ENCODE results near the gene ZNF592.
A peak's percentile ranks its signal among the peaks of the same experiment; 100 is the strongest.

ZNF592 gene

DNA sequence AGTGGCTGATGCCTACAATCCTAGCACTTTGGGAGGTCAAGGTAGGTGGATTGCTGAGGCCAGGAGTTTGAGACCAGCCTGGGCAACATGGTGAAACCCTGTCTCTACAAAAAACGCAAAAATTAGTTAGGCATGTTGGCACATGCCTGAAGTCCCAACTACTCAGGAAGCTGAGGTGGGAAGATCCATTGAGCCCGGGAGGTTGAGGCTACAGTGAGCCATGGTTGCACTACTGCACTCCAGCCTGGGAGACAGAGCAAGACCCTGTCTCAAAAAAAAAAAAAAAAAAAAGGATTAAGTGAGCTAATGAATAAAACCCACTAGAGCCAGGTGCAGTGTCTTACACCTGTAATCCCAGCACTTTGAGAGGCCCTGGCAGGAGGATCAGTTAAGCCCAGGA is 25.8 kb upstream of the ZNF592 start:
- Histone ChIP-seq H3K9ac (ENCODE audit: low read length) (no peak overlapping the region), H3K4me3 (ENCODE audit: low read depth, low read length, poor library complexity, severe bottlenecking) (no peak overlapping the region), H3K4me1 (ENCODE audit: insufficient read depth, low read length, severe bottlenecking) (peaks cover 17% of the 10 kb centered on the region), H3K4me2 (ENCODE audit: low read length) (no peak overlapping the region), H3F3A (ENCODE audit: insufficient read depth, low read length) (no peaks in the 10 kb centered on the region), H3K27ac (ENCODE audit: low read depth, low read length, poor library complexity, severe bottlenecking) (no peak overlapping the region), H3K36me3 (ENCODE audit: insufficient read depth, low read length) (no peaks in the 10 kb centered on the region), H3K9me3 (ENCODE audit: low read length) (no peaks in the 10 kb centered on the region), H3K79me2 (ENCODE audit: insufficient read depth, low read length) (no peaks in the 10 kb centered on the region), H2AFZ (ENCODE audit: low read length) (no peak overlapping the region), H4K20me1 (ENCODE audit: insufficient read depth, low read length) (no peaks in the 10 kb centered on the region), H3K27me3 (ENCODE audit: insufficient read depth, low read length) (no peaks in the 10 kb centered on the region), H3K9me2 (ENCODE audit: low read depth, low read length) (no peaks in the 10 kb centered on the region)
- TF ChIP-seq, protein P1, sequence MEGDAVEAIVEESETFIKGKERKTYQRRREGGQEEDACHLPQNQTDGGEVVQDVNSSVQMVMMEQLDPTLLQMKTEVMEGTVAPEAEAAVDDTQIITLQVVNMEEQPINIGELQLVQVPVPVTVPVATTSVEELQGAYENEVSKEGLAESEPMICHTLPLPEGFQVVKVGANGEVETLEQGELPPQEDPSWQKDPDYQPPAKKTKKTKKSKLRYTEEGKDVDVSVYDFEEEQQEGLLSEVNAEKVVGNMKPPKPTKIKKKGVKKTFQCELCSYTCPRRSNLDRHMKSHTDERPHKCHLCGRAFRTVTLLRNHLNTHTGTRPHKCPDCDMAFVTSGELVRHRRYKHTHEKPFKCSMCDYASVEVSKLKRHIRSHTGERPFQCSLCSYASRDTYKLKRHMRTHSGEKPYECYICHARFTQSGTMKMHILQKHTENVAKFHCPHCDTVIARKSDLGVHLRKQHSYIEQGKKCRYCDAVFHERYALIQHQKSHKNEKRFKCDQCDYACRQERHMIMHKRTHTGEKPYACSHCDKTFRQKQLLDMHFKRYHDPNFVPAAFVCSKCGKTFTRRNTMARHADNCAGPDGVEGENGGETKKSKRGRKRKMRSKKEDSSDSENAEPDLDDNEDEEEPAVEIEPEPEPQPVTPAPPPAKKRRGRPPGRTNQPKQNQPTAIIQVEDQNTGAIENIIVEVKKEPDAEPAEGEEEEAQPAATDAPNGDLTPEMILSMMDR (IDR thresholded peaks at IDR 0.05; ENCODE audit: low read length) = no peak
- no peak for TF ChIP-seq EZH2 (IDR thresholded peaks at IDR 0.05; ENCODE audit: borderline replicate concordance, low read length)

DNA sequence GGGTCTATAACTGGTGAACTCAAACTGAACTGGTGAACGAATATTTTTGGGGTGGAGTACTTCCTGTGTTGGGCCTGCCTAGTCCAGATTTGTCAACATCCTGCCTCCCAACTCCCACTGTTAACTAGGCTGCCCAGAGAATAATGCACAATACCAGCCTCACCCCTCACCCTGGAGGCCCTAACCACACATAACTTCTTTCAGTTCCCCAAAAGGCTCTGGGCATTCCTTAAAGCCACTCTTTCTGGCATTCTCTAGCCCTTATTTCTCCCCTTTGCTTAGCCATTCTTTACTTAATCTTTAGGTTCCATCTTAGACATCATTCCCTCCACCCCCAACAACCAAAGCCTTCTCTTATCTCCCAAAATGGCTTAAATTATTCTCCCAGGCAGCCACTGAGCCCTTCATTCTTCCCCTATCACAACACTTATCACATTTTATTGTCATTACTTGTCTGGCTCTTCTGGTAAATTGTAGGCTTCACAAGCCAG is 23.3 kb upstream of the ZNF592 start:
- Histone ChIP-seq H3K4me1 (ENCODE audit: insufficient read depth, low read length, severe bottlenecking) (peaks cover 28% of the 10 kb centered on the region), H3K9me2 (ENCODE audit: low read depth, low read length) (no peaks in the 10 kb centered on the region), H3K4me2 (ENCODE audit: low read length) (no peak overlapping the region), H3K36me3 (ENCODE audit: insufficient read depth, low read length) (no peaks in the 10 kb centered on the region), H3F3A (ENCODE audit: insufficient read depth, low read length) (no peaks in the 10 kb centered on the region), H3K27ac (ENCODE audit: low read depth, low read length, poor library complexity, severe bottlenecking) (peak overlapping the region; percentile 68), H3K79me2 (ENCODE audit: insufficient read depth, low read length) (no peaks in the 10 kb centered on the region), H3K9me3 (ENCODE audit: low read length) (no peaks in the 10 kb centered on the region), H2AFZ (ENCODE audit: low read length) (no peak overlapping the region), H4K20me1 (ENCODE audit: insufficient read depth, low read length) (no peaks in the 10 kb centered on the region), H3K4me3 (ENCODE audit: low read depth, low read length, poor library complexity, severe bottlenecking) (no peak overlapping the region), H3K27me3 (ENCODE audit: insufficient read depth, low read length) (no peaks in the 10 kb centered on the region), H3K9ac (ENCODE audit: low read length) (no peak overlapping the region)
- TF ChIP-seq, protein P1 (IDR thresholded peaks at IDR 0.05; ENCODE audit: low read length) = no peak
- TF ChIP-seq EZH2 (IDR thresholded peaks at IDR 0.05; ENCODE audit: borderline replicate concordance, low read length) = no peak

DNA sequence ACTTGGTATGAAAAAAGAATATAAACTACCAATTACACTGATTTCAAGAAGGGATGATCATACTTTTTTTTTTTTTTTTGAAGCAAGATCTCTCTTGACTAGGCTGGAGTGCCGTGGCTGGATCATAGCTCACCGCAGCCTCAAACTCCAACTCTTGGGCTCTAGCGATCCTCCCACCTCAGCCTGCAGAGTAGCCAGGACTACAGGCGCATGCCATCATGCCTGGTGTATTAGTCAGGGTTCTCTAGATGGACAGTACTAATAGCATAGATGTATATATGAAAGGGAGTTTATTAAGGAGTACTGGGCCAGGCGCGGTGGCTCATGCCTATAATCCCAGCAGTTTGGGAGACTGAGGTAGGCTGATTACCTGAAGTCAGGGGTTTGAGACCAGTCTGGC is 21.0 kb upstream of the ZNF592 start:
- H3K4me3 ChIP-seq (ENCODE audit: low read depth, low read length, poor library complexity, severe bottlenecking) = no peak overlapping the region
- no peaks in the 10 kb centered on the region for H3F3A ChIP-seq (ENCODE audit: insufficient read depth, low read length)
- no peaks in the 10 kb centered on the region for H3K36me3 ChIP-seq (ENCODE audit: insufficient read depth, low read length)
- H3K27me3 ChIP-seq (ENCODE audit: insufficient read depth, low read length) = no peaks in the 10 kb centered on the region
- no peak overlapping the region for H2AFZ ChIP-seq (ENCODE audit: low read length)
- H3K79me2 ChIP-seq (ENCODE audit: insufficient read depth, low read length) = no peaks in the 10 kb centered on the region
- H3K4me2 ChIP-seq (ENCODE audit: low read length) = no peak overlapping the region
- TF ChIP-seq, protein P1 (IDR thresholded peaks at IDR 0.05; ENCODE audit: low read length) = no peak
- TF ChIP-seq EZH2 (IDR thresholded peaks at IDR 0.05; ENCODE audit: borderline replicate concordance, low read length) = no peak
- no peak overlapping the region for H3K9ac ChIP-seq (ENCODE audit: low read length)
- H3K9me3 ChIP-seq (ENCODE audit: low read length) = no peaks in the 10 kb centered on the region
- peaks cover 20% of the 10 kb centered on the region for H3K4me1 ChIP-seq (ENCODE audit: insufficient read depth, low read length, severe bottlenecking)
- no peaks in the 10 kb centered on the region for H3K9me2 ChIP-seq (ENCODE audit: low read depth, low read length)
- H3K27ac ChIP-seq (ENCODE audit: low read depth, low read length, poor library complexity, severe bottlenecking) = no peak overlapping the region
- H4K20me1 ChIP-seq (ENCODE audit: insufficient read depth, low read length) = no peaks in the 10 kb centered on the region

All from OCI-LY1 (cell line).